OCI-LY3 (cell line): ENCODE data around the gene ITLN1.

Source experiments
- EZH2phosphoT487 ChIP-seq: fragments of 200-600 bp; shearing (Covaris generic); IDR thresholded peaks from 2 replicates; pipeline ENCODE4 v1.6.1; 2018; ENCODE audit warnings: antibody characterized with exemption, mixed run types, low read depth
- TF ChIP-seq, protein P1 (sequence below): fragments of 200-600, 300-600 bp; sonication (generic); IDR thresholded peaks from 2 replicates; pipeline ENCODE4 v1.5.1; 2014; ENCODE audit warnings: antibody characterized with exemption, low read length, low read depth

DNA sequence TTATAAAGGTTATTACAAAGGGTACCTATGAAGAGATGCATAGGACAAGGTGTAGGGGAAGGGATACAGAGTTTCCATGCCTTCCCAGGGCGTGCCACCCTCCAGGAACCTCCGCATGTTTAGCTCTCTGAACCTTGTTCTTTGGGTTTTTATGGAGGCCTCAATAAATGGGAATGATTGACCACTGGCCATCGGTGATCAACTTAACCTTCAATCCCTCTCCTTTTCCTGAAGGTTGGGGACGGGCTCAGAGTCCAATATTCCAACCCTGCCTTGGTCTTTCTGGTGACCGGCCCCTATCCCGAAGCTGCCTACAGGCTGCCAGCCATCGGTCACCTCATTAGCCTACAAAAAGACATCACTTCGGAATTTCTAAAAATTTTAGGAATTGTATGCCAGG is 34.0 kb downstream of the ITLN1 start:
- TF ChIP-seq, protein P1, sequence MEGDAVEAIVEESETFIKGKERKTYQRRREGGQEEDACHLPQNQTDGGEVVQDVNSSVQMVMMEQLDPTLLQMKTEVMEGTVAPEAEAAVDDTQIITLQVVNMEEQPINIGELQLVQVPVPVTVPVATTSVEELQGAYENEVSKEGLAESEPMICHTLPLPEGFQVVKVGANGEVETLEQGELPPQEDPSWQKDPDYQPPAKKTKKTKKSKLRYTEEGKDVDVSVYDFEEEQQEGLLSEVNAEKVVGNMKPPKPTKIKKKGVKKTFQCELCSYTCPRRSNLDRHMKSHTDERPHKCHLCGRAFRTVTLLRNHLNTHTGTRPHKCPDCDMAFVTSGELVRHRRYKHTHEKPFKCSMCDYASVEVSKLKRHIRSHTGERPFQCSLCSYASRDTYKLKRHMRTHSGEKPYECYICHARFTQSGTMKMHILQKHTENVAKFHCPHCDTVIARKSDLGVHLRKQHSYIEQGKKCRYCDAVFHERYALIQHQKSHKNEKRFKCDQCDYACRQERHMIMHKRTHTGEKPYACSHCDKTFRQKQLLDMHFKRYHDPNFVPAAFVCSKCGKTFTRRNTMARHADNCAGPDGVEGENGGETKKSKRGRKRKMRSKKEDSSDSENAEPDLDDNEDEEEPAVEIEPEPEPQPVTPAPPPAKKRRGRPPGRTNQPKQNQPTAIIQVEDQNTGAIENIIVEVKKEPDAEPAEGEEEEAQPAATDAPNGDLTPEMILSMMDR: no peak
- TF ChIP-seq EZH2phosphoT487: no peak
